NCI-H1930 (cell line): Measurements from ENCODE around the gene C1orf167.

Experiments
- DNase-seq, 2 experiments: peaks; one replicate each; lab custom pipeline; 2025; lab: John Stamatoyannopoulos, UW

Gene C1orf167

GRCh38 chr1:11835441-11836225 is 73.6 kb downstream of the C1orf167 start:
- DNase-seq, result no peak

GRCh38 chr1:11836955-11837766 is 75.2 kb downstream of the C1orf167 start:
- DNase-seq, result no peak

- no peak for DNase-seq
Observed at GRCh38 chr1:11837767-11838348, 75.9 kb downstream of the C1orf167 start.

GRCh38 chr1:11838349-11839272 is 76.6 kb downstream of the C1orf167 start:
- peak in 1 of 2 experiments; percentile 36 for DNase-seq
